NOMO-1 treated with dmso at 0.1 percent for 144 hours (cell line): Measurements from ENCODE around the gene CRISPLD2.
"Not testable (repeated sequence)": the region's sequence is repeated elsewhere in the genome, so short reads cannot be mapped to it uniquely, and the experiment has no call there.

ENCODE experiments used
- DNase-seq: peaks from one replicate; lab custom pipeline; 2025; ENCODE audit not compliant: unreplicated experiment; lab: John Stamatoyannopoulos, UW

CRISPLD2 gene

DNA sequence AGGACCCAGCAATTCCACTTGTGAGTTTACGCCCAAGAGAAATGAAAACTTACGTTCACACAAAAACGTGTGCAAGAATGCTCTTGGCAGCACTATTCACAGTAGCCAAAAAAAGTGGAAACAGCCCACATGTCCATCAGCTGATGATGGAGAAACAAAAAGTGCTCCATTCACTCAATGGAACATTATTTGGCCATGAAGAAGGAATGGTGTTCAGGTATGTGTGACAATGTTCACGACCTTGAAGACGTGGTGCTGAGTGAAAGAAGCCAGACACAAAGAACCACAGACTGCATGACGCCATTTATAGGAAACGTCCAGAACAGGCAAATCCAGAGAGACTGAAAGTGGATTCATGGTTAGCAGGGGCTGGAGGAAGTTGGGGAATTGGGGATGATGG lies 106.7 kb downstream of the CRISPLD2 start:
- DNase-seq, result no peak

DNA sequence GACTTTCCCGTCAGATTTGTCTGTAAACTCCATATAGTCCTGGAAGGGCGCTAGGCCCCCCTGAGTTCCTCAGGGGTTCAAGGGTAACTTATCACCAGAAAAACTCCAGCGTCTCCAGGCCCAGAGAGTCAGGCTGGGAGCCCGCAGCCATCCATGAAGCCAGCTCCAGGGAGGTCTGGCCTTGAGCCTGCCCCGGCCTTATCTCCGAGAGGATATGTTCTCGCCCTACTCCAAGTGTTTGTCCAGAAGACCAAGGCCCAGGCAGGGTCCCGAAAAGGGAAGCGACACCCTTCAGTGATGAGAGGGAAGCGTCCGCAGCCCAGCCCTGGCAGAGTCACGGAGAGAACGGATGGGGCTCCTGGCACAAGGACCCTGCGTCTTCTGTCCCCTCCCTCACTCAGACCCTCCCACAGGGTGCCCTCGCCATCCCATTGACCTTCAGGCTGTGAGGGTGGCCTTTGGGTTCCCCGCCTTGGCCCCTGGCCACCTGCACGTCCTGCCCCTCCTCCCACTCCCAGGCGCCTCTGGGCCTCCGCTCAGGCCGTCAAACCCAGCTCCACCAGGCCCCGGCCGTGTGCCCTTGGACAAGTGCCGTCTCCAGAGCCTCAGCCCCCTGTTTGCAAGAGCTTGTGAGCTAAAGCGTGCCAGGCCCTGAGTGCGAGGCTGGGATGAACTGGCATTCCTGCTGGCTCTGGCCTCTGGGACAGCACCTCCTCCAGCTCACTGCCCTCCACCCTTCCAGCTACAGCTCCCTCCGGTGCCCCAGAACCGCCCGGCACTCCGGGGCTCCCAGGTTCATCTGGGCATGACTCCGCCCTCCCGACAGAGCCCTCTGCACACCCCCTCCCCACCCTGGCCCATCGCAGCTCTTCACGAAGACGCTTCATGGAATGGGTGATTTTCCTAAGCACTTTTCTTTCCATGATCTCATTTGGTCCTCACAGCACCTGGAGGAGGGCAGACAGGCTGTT lies 108.1 kb downstream of the CRISPLD2 start:
- DNase-seq, result no peak

DNA sequence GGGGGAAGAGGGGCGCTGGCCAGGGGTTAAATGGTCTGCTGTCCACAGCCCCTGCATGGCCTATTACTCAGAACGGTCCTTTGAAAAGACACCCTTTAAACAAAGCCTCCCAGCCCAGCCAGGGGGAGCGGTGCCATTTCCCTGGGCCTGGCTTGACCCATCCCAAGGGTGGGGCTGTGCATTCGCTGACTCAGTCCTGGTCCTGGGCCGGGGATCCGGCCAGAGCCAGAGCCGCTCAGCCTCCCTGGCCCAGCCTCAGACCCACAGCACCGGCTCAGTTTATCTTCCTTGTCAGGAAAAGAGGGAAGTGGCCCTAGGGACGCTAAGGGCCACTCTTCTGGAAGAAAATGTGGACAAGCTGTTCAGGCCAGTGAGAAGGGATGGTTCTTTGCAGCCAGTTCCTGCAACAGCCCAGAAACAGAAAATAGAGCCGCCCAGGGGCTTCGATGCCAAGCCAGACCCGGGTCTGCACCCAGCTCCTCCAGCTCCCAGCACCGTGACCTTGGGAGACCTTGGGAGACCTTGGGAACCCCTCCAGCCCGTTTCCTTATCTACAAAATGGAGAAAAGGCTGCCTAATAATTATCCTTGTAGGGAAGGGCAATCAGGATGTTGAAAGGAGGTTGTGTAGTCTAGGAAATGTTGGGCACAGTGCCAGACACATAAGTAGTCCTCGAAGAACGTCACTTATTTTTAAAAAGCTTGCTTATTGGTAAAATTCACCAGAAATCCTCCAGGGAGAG lies 109.1 kb downstream of the CRISPLD2 start:
- DNase-seq, result no peak

DNA sequence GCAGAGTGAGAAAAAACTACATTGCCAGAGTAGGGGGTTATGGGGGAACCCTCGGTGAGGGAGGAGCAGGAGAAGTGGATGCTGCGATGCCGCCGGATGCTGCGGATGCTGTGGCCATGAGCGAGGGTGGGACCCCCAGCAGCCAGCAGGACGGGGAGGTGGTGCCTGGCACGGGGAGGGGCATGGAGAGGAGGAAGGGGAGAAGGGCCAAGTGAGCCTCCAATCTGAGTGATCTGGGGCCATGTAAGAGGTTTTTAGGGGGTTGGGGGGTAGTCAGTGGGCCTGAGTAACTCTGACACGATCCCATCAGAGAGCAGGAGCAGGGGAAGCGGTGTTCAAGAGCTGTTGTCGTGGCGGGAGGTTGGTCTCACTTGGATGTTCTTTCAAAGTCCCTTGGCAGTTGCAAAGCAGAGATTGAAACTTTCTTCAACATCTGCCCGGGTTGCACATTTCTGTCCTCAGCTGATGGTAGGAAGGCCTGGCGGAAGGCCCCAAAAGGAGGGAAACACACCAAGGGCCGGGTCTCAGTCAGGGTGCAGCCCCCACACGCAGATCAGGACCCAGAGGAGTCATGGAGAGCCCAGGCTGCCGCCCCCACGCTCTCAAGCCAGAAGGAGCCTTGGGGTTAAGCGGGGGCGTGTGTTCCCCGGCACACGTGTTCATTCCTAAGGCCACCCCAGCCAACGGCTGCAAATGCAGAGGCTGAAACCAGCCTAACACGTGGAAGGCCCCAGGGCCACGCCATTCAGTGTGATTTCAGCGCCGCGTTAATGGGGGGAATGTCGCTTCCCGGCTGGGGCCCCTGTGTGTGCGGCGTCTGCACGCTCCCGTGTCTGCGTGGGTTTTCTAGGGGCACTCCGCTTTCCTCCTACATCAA lies 109.9 kb downstream of the CRISPLD2 start:
- no peak for DNase-seq

DNA sequence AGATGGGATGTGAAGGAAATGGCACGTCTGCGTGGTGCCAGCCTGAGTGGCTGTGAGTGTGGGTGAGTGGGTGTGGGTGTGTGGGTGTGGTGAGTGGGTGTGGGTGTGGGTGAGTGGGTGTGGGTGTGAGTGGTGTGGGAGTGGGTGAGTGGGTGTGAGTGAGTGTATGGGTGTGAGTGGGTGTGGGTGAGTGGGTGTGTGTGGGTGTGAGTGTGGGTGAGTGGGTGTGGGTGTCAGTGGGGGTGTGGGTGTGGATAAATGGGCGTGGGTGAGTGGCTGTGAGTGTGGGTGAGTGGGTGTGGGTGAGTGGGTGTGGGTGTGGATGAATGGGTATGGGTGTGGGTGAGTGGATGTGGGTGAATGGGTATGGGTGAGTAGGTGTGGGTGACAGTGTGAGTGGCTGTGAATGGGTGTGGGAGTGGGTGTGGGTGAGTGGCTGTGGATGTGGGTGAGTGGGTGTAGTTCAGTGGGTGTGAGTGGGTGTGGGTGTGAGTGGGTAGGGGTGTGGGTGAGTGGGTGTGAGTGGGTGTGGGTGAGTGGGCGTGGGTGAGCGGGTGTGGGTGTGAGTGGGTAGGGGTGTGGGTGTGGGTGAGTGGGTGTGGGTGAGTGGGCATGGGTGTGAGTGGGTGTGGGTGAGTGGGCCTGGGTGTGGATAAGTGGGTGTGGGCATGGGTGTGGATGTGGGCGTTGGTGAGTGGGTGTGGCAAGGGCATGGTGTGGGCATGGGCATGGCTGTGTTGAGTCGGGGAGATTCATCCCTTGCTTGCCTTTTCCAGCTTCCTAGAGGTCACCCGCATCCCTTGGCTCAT lies 110.7 kb downstream of the CRISPLD2 start:
- no peak for DNase-seq

DNA sequence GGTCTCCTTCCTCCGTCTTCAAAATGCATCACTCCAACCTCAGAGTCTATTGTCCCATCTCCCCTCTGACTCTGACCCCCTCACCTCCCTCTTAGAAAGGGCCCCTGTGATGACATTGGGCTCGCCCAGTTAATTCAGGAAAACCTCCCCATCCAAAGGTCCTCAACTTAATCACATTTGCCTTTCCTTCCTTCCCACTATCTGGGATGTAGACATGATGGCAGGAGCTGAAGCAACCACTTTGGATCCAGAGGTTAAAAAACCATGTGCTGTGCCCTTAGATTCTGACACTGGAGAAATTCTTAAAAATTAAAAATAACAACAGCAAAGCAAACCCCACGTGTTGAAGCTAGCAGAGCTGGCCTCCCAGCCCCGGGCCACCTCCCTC lies 111.3 kb downstream of the CRISPLD2 start:
- no peak for DNase-seq

DNA sequence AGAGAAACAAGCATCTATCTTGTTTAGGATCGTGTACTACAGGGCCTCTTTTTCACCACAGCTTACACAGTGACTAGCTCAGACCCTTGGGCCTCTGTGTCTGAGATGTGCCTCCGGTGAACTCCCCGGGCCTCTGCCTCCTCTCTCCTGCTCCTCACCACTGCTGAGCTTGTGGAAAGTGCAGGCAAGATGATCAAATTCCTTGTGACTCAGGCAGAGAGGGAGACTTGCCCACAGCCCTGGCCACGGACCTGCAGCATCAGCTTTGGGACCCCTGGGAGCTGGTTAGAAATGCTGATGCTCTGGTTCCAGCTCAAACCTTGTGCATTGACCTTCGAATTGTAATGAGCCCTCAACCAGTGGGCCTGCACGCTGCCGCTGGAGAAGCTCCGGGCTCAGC lies 111.7 kb downstream of the CRISPLD2 start:
- no peak for DNase-seq

DNA sequence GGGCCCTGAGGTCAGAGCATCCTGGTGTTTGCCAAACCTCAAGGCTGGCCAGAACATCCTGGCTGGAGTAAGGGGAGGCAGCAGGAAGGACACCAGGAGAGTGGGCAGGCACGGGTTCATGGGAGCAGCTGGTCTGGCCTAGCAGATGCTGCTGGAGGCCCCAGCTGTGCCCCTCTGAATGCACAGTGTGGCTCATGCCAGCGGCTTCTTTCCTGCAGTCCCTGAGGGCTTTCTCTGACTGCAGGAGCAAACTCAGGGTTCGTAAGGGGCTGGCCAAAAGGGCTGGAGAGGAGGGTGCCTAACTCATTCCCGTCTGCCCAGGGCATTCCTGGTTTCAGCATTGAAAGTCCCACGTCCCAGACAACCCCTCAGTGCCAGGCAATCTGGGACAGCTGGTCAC lies 112.9 kb downstream of the CRISPLD2 start:
- DNase-seq, result no peak

DNA sequence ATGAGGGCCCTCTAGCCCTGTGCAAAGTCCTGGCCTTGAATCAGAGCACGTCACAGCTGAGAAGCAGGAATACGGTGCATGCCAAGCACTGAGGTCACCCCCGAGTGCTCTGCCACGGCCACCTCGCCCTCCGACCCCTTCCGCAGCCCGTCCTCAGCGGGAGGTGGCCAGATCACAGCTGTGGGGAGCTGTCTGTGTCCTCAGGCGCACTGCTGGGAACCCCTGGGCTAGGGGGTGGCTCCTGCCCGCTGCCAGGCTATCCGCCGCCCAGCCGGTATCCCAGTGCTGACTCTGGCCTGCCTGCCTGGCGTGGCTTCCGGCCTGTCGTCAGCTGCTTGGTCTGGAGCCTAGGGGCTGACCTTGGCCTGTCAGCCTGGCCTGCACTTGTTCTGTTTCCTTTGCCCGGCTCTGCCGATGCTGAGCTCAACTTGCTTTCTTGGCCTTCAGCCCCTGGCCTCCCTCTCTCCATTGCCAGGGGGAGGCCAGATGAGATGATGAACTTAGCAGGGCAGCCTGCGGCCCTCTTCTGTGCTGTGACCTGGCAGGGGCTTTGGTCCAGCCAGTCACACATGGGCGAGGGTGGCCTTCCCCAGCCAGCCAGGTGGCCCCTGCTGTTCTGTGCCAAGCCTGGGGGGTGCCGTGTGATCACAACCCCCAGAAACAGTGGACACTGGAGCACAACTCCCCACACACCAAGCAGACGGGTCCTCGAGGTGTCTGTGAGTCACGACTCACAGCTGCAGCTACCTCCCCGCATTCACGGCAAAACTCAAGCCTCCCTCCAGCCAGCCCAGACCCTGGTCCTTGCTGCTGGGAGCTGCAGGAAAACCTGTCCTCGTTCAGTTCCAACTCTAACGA lies 114.2 kb downstream of the CRISPLD2 start:
- no peak for DNase-seq

DNA sequence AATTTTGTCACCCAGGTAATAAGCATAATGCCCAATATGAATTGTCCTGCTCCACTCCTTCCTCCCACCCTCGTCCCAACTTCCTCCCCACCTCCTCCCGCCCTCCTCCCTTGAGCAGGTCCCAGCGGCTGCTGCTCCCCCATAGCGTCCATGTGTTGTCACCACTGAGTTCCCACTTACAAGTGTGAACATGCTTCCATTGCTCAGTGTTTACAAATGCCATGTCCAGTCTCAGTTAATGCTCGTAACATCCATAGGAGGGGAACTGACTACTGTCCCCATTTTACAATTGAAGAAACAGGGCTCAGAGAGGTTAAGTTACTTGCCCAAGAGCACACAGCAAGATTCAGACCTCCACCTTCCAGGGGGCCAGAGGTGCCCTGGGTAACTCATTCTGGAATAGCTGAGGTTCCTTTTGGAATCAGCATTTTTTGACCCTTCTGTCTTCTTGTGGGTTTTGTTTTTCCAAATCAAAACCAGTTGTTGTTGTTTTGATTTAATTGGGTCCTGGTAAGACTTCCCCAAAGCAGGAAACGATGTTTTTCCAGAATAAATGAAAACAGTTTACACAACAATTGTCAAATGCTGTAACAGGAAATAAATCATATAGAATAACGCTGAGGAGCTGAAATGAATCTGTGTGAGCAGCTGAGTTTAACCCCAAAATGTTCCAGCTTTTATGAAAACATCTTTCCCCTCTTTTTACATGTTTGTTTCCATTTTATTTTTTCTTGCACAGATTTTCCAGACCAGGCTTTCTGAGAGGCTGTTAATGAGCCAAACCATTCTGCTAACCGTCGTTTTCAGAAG lies 117.6 kb downstream of the CRISPLD2 start:
- DNase-seq, result no peak

DNA sequence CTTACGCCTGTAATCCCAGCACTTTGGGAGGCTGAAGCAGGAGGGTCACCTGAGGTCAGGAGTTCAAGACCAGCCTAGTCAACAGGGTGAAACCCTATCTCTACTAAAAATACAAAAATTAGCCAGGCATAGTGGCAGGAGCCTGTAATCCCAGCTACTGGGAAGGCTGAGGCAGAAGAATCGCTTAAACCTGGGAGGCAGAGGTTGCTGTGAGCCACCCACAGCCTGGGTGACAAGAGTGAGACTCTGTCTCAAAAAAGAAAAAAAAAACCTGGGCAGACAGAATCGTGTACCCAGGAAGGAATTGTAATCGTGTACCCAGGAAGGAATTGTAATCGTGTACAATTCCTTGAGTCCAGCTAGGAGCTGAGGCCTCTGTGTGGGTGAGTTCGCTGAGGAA lies 118.8 kb downstream of the CRISPLD2 start:
- DNase-seq, result not testable (repeated sequence)

DNA sequence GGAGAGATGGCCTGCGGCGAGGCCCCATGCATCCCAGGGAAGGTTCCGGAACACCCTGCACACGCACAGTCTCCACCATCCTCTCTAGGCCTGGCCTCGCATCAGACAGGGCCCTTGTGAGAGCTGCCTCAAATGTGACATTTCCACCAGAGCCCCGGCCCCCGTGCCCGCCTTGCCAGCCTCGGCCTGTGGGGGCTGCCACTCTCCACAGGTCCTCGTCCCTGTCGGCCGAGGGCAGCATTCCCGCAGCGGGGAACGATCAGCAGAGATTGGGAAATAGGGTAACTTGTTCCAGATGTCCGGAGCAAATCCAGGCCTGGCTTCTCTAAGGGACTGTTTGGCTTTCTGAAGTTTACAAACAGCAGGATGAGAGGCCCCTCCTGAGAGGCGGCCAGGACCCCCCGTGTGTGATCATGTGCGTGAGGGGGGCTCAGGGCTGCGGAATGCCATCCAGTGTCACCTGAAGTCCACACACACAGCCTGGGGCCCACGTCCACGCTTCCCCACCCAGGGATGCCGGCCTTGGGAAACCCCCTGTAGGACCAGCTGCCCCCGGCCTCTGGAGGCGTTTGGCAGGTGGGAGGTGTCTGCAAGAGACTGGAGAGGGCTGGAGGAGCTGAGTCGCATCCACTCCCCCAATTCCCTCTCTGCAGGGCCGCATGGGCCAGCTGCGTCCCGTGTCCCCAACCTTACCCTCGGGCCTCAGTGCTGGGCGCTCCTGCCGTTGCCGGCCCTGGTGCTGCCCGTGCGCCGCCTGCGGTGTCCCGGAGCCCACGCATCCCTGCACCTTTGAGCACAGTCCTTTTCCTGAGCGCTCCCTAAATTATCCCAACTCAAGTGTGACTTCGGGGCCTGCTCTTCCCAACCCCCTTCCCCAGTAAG lies 121.1 kb downstream of the CRISPLD2 start:
- no peak for DNase-seq

DNA sequence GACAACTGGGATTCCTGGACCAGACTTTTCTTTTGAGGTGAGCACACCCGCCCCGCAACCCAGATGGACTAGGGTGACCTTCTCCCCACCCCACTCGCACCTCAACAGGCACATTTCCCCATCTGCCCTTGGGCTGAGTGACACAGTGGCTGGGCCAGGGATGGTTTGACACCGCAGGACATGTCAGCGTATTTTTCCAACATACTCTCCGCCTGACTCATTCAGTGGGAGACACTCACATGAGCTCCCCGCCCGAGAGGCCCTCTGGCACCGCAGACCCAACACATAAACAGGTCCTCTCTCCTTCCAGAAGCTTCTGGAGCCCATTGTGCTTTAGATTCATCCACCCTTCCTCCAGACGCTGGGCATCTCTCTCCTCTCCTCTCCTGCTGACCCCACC lies 122.1 kb downstream of the CRISPLD2 start:
- no peak for DNase-seq

DNA sequence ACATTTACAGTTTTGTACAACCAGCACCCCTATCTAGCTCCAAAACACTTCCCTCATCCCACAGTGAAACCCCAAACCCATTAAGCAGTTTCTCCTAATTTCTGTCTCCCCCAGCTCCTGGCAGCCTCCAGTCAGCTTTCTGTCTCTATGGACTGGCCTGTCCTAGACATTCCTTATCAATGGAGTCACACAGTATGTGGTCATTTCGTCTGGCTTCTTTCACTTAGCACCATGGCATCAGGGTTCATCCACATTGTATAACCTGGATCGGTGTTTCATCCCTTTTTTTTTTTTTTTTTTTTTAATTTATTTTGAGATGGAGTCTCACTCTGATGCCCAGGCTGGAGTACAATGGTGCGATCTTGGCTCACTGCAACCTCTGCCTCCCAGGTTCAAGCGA lies 123.0 kb downstream of the CRISPLD2 start:
- no peak for DNase-seq

DNA sequence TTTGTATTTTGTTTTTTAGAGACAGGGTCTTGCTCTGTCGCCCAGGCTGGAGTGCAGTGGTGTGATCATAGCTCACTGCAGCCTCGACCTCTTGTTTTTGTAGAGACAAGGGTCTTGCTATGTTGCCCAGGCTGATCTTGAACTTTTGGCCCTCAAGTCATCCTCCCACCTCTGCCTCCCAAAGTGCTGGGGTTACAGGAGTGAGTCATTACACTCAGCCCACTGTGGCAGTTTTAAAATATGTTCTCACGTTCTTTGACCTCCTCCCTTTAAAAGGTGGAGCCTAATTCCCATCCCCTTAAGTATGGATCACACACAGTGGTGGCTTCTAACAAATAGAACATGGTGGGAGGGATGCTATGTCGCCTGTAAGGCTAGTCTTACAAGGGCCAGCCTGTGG lies 123.8 kb downstream of the CRISPLD2 start:
- DNase-seq, result no peak

DNA sequence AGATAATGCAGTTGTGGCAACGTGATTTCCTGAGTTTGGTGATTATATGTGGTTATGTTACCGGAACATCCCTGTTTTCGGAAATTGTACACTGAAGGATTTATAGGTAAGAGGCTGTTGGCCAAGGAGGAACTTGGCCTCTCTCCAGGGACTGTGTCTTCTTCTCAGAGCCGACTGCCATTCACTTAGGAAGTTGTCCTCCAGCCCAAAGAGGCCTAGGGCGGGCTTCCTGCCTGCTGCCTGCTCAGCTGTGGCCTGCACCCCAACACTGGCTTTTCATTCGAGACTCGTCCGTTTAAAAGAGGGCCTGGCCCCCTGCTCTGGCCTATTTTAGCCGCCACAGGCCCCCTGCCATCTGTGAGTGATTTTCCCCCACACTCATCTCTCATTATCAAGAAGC lies 127.2 kb downstream of the CRISPLD2 start:
- peak; percentile 37 for DNase-seq

DNA sequence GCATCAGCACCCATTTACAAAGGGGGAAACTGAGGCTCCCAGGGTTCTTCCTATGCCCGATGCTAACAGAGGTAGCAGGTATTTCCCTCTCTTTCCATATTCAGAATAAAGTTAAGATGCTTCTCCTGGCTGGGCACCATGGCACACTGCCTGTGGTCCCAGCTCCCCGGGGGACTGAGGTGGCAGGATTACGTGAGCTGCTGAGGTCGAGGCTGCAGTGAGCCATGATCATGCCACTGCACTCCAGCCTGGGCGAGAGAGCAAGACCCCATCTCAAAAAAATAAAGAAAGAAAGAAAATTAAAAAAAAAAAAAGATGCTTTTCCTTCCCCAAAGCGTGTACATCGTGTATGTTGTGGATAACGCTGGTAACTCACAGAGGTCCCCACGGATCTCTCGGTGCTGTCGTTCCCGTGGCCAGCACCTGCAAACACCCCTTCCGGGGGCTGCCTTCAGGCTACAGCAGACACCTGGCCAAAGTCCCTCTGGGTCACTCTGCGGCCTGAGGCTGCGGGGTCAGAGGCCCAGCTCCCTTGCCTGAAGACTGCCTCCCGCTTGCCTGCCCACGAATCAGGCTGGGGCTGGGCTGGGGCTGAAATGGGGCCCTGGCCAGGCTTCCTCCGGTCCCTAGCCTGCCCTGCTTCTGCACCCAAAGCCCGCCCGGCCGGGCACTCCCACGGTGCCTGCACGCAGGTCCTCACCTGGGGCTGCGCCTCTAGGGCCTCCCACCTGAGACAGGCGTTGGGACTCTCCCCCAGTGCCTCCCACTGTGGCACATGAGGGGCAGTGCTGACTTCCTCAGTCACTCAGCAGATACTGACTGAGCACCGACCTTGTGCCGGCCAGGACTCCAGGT lies 128.4 kb downstream of the CRISPLD2 start:
- no peak for DNase-seq
